K562 (cell line): ENCODE data around the gene KDM5D. TPM values are rescaled to one million over a fixed set of nuclear protein-coding genes. Genes with fewer than 3 reads are reported as not detected.

Experiments
- ATAC-seq: fragments of 200-7000 bp; cut with Tn5 transposase; 3 replicates; pipeline ENCODE4 v1.9.1; 2020; ENCODE audit warnings: moderate library complexity
- BruUV-seq: library from RNA; stranded (reverse); fragments of 400-500 nt; replicated peaks from 2 replicates; lab custom pipeline; 2021; lab: Mats Ljungman, UMichigan
- CTCF ChIA-PET: fragments of 300-600 bp; formaldehyde crosslinking; extraction: SDS; loops from one replicate; lab custom pipeline; 2021; ENCODE audit warnings: low intra/inter-chr PET ratio; lab: Yijun Ruan, JAX
- POLR2A ChIA-PET: fragments of 300-600, 350-650 bp; sonication (Branson Sonifier 250); formaldehyde crosslinking; extraction: SDS; loops from one replicate; lab custom pipeline; 2021; ENCODE audit warnings: antibody characterized with exemption, inconsistent platforms; lab: Yijun Ruan, JAX
- DNase-seq, 4 experiments: peaks; one replicate each; pipeline versions ENCODE4 v3.0.0 to v3.0.0-alpha.2; 2011 to 2018; ENCODE audit warnings: low spot score in 3 of 4, mixed read lengths in 3 of 4; ENCODE audit errors: extremely low read depth in 1 of 4
- FAIRE-seq: peaks from 2 replicates; lab custom pipeline; 2011; peaks lifted over from hg19 to GRCh38; lab: Jason Lieb, UNC
- H2AFZ ChIP-seq: 2 replicates; pipeline ENCODE4 v1.6.0; 2011; ENCODE audit warnings: low read depth, low read length, control low read depth, inconsistent platforms
- H3K27ac ChIP-seq: fragments of 200-600 bp; 3 replicates; pipeline ENCODE4 v1.8.0; 2011; ENCODE audit warnings: low read depth, mild to moderate bottlenecking, control low read depth, inconsistent platforms, low read length, moderate library complexity, mixed read lengths; ENCODE audit errors: extremely low read depth
- H3K27me3 ChIP-seq, 2 experiments: fragments of 300-600 bp in 1 of 2; 2 replicates in 1 of 2; 3 replicates in 1 of 2; pipeline versions ENCODE4 v1.6.0 to v1.8.0; 2011; ENCODE audit warnings: inconsistent platforms in 2 of 2, low read length in 2 of 2, mild to moderate bottlenecking in 1 of 2, mixed read lengths in 1 of 2, moderate library complexity in 1 of 2; ENCODE audit not compliant: control insufficient read depth in 2 of 2, insufficient read depth in 2 of 2
- H3K36me3 ChIP-seq: fragments of 300-600 bp; 3 replicates; pipeline ENCODE4 v1.8.0; 2011; ENCODE audit warnings: mild to moderate bottlenecking, low read length, inconsistent platforms; ENCODE audit not compliant: control insufficient read depth, insufficient read depth
- H3K4me1 ChIP-seq, 2 experiments: fragments of 200-600 bp in 1 of 2; replicated peaks in 1 of 2; 2 replicates in 1 of 2; 3 replicates in 1 of 2; pipeline versions ENCODE4 v1.5.1 to v1.8.0; 2011; ENCODE audit warnings: inconsistent platforms in 2 of 2, low read length in 2 of 2, mild to moderate bottlenecking in 1 of 2, mixed read lengths in 1 of 2, moderate library complexity in 1 of 2; ENCODE audit not compliant: control insufficient read depth in 2 of 2, insufficient read depth in 2 of 2
- H3K4me2 ChIP-seq: 2 replicates; pipeline ENCODE4 v1.6.1; 2011; ENCODE audit warnings: low read length, control low read depth, inconsistent platforms, mixed read lengths; ENCODE audit not compliant: insufficient read depth
- H3K4me3 ChIP-seq: fragments of 200-600 bp; sonication (generic), shearing (Covaris generic); 2 replicates; pipeline ENCODE4 v1.5.1; 2016; ENCODE audit warnings: control low read depth, inconsistent platforms
- H3K79me2 ChIP-seq: fragments of 200-600 bp; 3 replicates; pipeline ENCODE4 v1.8.0; 2011; ENCODE audit warnings: low read length, inconsistent platforms; ENCODE audit not compliant: control insufficient read depth, insufficient read depth
- H3K9ac ChIP-seq, 2 experiments: 2 replicates each; pipeline versions ENCODE4 v1.6.0 to v1.6.1; 2011; ENCODE audit warnings: low read depth in 2 of 2, low read length in 2 of 2, control low read depth in 1 of 2, inconsistent platforms in 1 of 2, mild to moderate bottlenecking in 1 of 2, mixed read lengths in 1 of 2; ENCODE audit not compliant: insufficient read depth in 1 of 2
- H3K9me1 ChIP-seq: one replicate; pipeline ENCODE4 v1.6.0; 2011; ENCODE audit warnings: inconsistent platforms, mild to moderate bottlenecking, low read length, moderate library complexity; ENCODE audit not compliant: control insufficient read depth, insufficient read depth
- H3K9me3 ChIP-seq: replicated peaks from 2 replicates; pipeline ENCODE4 v1.5.1; 2011; ENCODE audit warnings: low read depth, low read length, inconsistent platforms; ENCODE audit not compliant: control insufficient read depth, insufficient read depth
- H4K20me1 ChIP-seq: replicated peaks from 2 replicates; pipeline ENCODE4 v1.6.1; 2011; ENCODE audit warnings: low read length, inconsistent platforms, mixed read lengths; ENCODE audit not compliant: control insufficient read depth, insufficient read depth
- DIDO1 ChIP-seq: fragments of 450-650 bp; IDR thresholded peaks from 2 replicates; pipeline ENCODE4 v1.6.1; 2016; ENCODE audit warnings: low read depth, missing biosample characterization, missing genetic modification characterization
- ESRRB ChIP-seq: fragments of 250-450 bp; sonication (Bioruptor Pico); IDR thresholded peaks from 2 replicates; pipeline ENCODE4 v1.5.0; 2020; ENCODE audit warnings: mild to moderate bottlenecking, moderate library complexity, borderline replicate concordance
- SNRNP70 ChIP-seq: fragments of 200-400 bp; formaldehyde crosslinking; optimal IDR thresholded peaks from 2 replicates; pipeline ENCODE3; 2017; ENCODE audit warnings: low read depth, low read length
- in situ Hi-C: fragments of 300-500 bp; cut with MboI; formaldehyde crosslinking; loops from 4 replicates; pipeline ENCODE4 v1.15.0; 2018; ENCODE audit warnings: inconsistent platforms, mixed read lengths
- intact Hi-C: fragments of 100-400 bp; cut with micrococcal nuclease; formaldehyde crosslinking; loops from 2 replicates; pipeline ENCODE4 v1.14.2; 2022
- polyA plus RNA-seq, 8 experiments: library from polyadenylated mRNA; depleted of rRNA in 4 of 8; stranded (reverse) in 5 of 8; unstranded in 3 of 8; fragments of >200 nt; fragmentation: Nextera tagmentation in 2 of 8; fragmentation: Illumina TruSeq in 1 of 8; extraction: Ambion mirVana in 2 of 8; extraction: Trizol in 1 of 8; gene quantifications; 2 replicates each; pipeline versions ENCODE4 v1.2.1 to v1.2.3, GENCODE V29; 2011 to 2014; ENCODE audit warnings: inconsistent platforms in 1 of 8, missing spikeins in 1 of 8
- total RNA-seq, 7 experiments: library from RNA; depleted of rRNA in 6 of 7; stranded (reverse); fragments of >200 nt in 6 of 7; fragmentation: Illumina TruSeq in 2 of 7; extraction: Trizol in 2 of 7; gene quantifications; 2 replicates each; pipeline versions ENCODE4 v1.2.1 to v1.2.3, GENCODE V29; 2011 to 2021; ENCODE audit warnings: low replicate concordance in 1 of 7
- TF ChIP-seq, protein P1 (sequence below): sonication (generic); formaldehyde crosslinking; IDR thresholded peaks from 2 replicates; pipeline ENCODE4 v1.8.0; 2022; ENCODE audit warnings: mild to moderate bottlenecking, missing genetic modification reagents
- TF ChIP-seq, protein P2 (sequence below): fragments of 200-600 bp; sonication (generic); IDR thresholded peaks from one replicate; pipeline ENCODE4 v1.6.1; 2012; ENCODE audit warnings: mild to moderate bottlenecking, low read depth, low read length, inconsistent platforms
- TF ChIP-seq, protein P3 (sequence below), 2 experiments: IDR thresholded peaks; 2 replicates each; pipeline ENCODE4 v1.6.1; 2012; ENCODE audit warnings: improper control_type of control experiment in 2 of 2, low read depth in 2 of 2, low read length in 2 of 2, borderline replicate concordance in 1 of 2

KDM5D gene
- total and polyA plus RNA-seq, 9 of the 15 experiments (the other 6 are each of a cell fraction or from before 2014, with no cell fraction given), result 0.27 TPM; not detected in 8

DNA sequence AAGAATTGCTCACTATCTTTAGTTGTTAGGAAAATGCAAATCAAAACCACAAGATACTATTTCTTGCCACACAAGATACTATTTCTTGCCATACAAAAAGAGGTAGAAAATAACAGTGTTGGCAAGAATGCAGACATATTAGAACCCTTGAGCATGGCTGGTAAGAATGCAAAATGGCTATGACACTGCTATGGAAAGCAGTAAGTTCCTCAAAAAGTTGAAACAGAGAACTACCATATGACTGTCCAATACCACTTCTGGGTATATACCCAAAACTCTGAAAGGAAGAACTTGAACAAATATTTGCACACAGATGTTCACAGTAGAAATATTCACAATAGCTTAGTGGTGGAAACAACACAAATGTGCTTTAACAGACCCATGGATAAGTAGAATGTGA lies 26.6 kb downstream of the KDM5D start:
- Histone ChIP-seq H3K9ac (no peak overlapping the region), H3K27ac (no peak overlapping the region), H4K20me1 (no peaks in the 10 kb centered on the region), H3K4me3 (no peak overlapping the region), H3K36me3 (no peaks in the 10 kb centered on the region), H3K9me1 (no peaks in the 10 kb centered on the region), H3K9me3 (no peaks in the 10 kb centered on the region), H3K79me2 (no peaks in the 10 kb centered on the region), H3K27me3 (no peaks in the 10 kb centered on the region), H2AFZ (no peak overlapping the region), H3K4me1 (no peaks in the 10 kb centered on the region), H3K4me2 (no peak overlapping the region)
- DNase-seq (no peak), ATAC-seq (no peak), FAIRE-seq (no peak)
- ChIA-PET POLR2A (no interaction called here), CTCF (no interaction called here)
- in situ Hi-C loops, result no loop called here
- intact Hi-C loops, result no loop called here
- no TSS peak for BruUV-seq
- TF ChIP-seq, protein P1, sequence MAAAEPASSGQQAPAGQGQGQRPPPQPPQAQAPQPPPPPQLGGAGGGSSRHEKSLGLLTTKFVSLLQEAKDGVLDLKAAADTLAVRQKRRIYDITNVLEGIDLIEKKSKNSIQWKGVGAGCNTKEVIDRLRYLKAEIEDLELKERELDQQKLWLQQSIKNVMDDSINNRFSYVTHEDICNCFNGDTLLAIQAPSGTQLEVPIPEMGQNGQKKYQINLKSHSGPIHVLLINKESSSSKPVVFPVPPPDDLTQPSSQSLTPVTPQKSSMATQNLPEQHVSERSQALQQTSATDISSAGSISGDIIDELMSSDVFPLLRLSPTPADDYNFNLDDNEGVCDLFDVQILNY, result no peak
- TF ChIP-seq DIDO1 (tag), result no peak
- TF ChIP-seq, protein P2, sequence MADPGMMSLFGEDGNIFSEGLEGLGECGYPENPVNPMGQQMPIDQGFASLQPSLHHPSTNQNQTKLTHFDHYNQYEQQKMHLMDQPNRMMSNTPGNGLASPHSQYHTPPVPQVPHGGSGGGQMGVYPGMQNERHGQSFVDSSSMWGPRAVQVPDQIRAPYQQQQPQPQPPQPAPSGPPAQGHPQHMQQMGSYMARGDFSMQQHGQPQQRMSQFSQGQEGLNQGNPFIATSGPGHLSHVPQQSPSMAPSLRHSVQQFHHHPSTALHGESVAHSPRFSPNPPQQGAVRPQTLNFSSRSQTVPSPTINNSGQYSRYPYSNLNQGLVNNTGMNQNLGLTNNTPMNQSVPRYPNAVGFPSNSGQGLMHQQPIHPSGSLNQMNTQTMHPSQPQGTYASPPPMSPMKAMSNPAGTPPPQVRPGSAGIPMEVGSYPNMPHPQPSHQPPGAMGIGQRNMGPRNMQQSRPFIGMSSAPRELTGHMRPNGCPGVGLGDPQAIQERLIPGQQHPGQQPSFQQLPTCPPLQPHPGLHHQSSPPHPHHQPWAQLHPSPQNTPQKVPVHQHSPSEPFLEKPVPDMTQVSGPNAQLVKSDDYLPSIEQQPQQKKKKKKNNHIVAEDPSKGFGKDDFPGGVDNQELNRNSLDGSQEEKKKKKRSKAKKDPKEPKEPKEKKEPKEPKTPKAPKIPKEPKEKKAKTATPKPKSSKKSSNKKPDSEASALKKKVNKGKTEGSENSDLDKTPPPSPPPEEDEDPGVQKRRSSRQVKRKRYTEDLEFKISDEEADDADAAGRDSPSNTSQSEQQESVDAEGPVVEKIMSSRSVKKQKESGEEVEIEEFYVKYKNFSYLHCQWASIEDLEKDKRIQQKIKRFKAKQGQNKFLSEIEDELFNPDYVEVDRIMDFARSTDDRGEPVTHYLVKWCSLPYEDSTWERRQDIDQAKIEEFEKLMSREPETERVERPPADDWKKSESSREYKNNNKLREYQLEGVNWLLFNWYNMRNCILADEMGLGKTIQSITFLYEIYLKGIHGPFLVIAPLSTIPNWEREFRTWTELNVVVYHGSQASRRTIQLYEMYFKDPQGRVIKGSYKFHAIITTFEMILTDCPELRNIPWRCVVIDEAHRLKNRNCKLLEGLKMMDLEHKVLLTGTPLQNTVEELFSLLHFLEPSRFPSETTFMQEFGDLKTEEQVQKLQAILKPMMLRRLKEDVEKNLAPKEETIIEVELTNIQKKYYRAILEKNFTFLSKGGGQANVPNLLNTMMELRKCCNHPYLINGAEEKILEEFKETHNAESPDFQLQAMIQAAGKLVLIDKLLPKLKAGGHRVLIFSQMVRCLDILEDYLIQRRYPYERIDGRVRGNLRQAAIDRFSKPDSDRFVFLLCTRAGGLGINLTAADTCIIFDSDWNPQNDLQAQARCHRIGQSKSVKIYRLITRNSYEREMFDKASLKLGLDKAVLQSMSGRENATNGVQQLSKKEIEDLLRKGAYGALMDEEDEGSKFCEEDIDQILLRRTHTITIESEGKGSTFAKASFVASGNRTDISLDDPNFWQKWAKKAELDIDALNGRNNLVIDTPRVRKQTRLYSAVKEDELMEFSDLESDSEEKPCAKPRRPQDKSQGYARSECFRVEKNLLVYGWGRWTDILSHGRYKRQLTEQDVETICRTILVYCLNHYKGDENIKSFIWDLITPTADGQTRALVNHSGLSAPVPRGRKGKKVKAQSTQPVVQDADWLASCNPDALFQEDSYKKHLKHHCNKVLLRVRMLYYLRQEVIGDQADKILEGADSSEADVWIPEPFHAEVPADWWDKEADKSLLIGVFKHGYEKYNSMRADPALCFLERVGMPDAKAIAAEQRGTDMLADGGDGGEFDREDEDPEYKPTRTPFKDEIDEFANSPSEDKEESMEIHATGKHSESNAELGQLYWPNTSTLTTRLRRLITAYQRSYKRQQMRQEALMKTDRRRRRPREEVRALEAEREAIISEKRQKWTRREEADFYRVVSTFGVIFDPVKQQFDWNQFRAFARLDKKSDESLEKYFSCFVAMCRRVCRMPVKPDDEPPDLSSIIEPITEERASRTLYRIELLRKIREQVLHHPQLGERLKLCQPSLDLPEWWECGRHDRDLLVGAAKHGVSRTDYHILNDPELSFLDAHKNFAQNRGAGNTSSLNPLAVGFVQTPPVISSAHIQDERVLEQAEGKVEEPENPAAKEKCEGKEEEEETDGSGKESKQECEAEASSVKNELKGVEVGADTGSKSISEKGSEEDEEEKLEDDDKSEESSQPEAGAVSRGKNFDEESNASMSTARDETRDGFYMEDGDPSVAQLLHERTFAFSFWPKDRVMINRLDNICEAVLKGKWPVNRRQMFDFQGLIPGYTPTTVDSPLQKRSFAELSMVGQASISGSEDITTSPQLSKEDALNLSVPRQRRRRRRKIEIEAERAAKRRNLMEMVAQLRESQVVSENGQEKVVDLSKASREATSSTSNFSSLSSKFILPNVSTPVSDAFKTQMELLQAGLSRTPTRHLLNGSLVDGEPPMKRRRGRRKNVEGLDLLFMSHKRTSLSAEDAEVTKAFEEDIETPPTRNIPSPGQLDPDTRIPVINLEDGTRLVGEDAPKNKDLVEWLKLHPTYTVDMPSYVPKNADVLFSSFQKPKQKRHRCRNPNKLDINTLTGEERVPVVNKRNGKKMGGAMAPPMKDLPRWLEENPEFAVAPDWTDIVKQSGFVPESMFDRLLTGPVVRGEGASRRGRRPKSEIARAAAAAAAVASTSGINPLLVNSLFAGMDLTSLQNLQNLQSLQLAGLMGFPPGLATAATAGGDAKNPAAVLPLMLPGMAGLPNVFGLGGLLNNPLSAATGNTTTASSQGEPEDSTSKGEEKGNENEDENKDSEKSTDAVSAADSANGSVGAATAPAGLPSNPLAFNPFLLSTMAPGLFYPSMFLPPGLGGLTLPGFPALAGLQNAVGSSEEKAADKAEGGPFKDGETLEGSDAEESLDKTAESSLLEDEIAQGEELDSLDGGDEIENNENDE, result no peak
- no peak for TF ChIP-seq ESRRB (CRISPR knock-in tag)
- TF ChIP-seq, protein P3, sequence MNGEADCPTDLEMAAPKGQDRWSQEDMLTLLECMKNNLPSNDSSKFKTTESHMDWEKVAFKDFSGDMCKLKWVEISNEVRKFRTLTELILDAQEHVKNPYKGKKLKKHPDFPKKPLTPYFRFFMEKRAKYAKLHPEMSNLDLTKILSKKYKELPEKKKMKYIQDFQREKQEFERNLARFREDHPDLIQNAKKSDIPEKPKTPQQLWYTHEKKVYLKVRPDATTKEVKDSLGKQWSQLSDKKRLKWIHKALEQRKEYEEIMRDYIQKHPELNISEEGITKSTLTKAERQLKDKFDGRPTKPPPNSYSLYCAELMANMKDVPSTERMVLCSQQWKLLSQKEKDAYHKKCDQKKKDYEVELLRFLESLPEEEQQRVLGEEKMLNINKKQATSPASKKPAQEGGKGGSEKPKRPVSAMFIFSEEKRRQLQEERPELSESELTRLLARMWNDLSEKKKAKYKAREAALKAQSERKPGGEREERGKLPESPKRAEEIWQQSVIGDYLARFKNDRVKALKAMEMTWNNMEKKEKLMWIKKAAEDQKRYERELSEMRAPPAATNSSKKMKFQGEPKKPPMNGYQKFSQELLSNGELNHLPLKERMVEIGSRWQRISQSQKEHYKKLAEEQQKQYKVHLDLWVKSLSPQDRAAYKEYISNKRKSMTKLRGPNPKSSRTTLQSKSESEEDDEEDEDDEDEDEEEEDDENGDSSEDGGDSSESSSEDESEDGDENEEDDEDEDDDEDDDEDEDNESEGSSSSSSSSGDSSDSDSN (IDR thresholded peaks at IDR 0.05; ENCODE audit: borderline replicate concordance in 1 of 2, low read depth in 2 of 2, low read length in 2 of 2), result no peak
- no peak for TF ChIP-seq SNRNP70
